Stomach (tissue), 9 donors: Measurements from ENCODE around the gene SYT2. TPM values are rescaled to one million over a fixed set of nuclear protein-coding genes. Genes with fewer than 3 reads are reported as not detected.
A peak's percentile ranks its signal among the peaks of the same experiment; 100 is the strongest.

Experiments
- DNase-seq, 2 donors: peaks; one replicate each; pipeline versions ENCODE4 v3.0.0 to v3.0.0-alpha.2; 2013 to 2019
- H3K27ac ChIP-seq, 5 donors: fragments of 200-600 bp in 4 of 5; sonication (generic) in 4 of 5; one replicate each; pipeline ENCODE4 v1.5.1; 2013 to 2019; ENCODE audit warnings: mild to moderate bottlenecking in 1 of 5, moderate library complexity in 1 of 5
- H3K27me3 ChIP-seq, 3 donors: fragments of 200-600 bp; sonication (generic); one replicate each; pipeline ENCODE4 v1.5.1; 2017 to 2019; ENCODE audit warnings: mixed run types in 1 of 3
- H3K36me3 ChIP-seq, 4 donors: fragments of 200-600 bp; sonication (generic); 1 replicate in 3 of 4; 2 replicates in 1 of 4; pipeline ENCODE4 v1.5.1; 2016 to 2019
- H3K4me1 ChIP-seq, 4 donors: fragments of 200-600 bp; sonication (generic); one replicate each; pipeline ENCODE4 v1.5.1; 2016 to 2019
- H3K4me3 ChIP-seq, 4 donors: fragments of 200-600 bp; sonication (generic) in 3 of 4; one replicate each; pipeline ENCODE4 v1.5.1; 2016 to 2019; ENCODE audit warnings: mild to moderate bottlenecking in 1 of 4
- H3K9me3 ChIP-seq, 4 donors: fragments of 200-600 bp; sonication (generic); one replicate each; pipeline ENCODE4 v1.5.1; 2016 to 2019
- EP300 ChIP-seq: sonication (generic); formaldehyde crosslinking; IDR thresholded peaks from one replicate; pipeline ENCODE4 v1.6.1; 2017; ENCODE audit warnings: antibody characterized with exemption
- POLR2A ChIP-seq, 4 donors: fragments of 450-650 bp; IDR thresholded peaks; one replicate each; pipeline ENCODE4 v1.6.1; 2016; ENCODE audit warnings: antibody characterized with exemption in 4 of 4, control low read depth in 2 of 4, mild to moderate bottlenecking in 1 of 4, moderate library complexity in 1 of 4
- POLR2AphosphoS5 ChIP-seq, 3 donors: sonication (generic); formaldehyde crosslinking; IDR thresholded peaks; one replicate each; pipeline ENCODE4 v1.6.1; 2016; ENCODE audit warnings: antibody characterized with exemption in 3 of 3
- WGBS, 5 donors: extraction: QIAGEN DNeasy Blood & Tissue Kit in 3 of 5; methylation state at CpG; one replicate each; pipeline versions ENCODE4 v1.1.5 to v1.1.7; 2013 to 2018; 5-methylcytosine and 5-hydroxymethylcytosine counted together
- intact Hi-C: fragments of 100-400 bp; cut with DNase I; formaldehyde crosslinking; loops from one replicate; pipeline ENCODE4 v1.15.1; 2023; ENCODE audit warnings: low total_unique reads
- polyA plus RNA-seq, 3 donors: library from polyadenylated mRNA; stranded (reverse); fragments of 200-250 nt; gene quantifications; one replicate each; pipeline ENCODE4 v1.2.3, GENCODE V29; 2013
- total RNA-seq, 5 donors: library from RNA; depleted of rRNA; stranded (reverse); fragments of >200 nt; gene quantifications; one replicate each; pipeline versions ENCODE4 v1.1.0 to v1.2.3, GENCODE V29; 2014 to 2016
- TF ChIP-seq, protein P1 (sequence below), 7 experiments: fragments of 450-650 bp in 4 of 7; fragments of 200-600 bp in 3 of 7; sonication (generic) in 3 of 7; IDR thresholded peaks; one replicate each; pipeline ENCODE4 v1.5.1; 2016 to 2019; ENCODE audit warnings: antibody characterized with exemption in 7 of 7, control low read depth in 2 of 7, mild to moderate bottlenecking in 1 of 7
- donor health status: healthy with polysubstance abuse.
- donor health status: Bipolar disorder and iron deficiency.
- donor health status: healthy.

Gene SYT2
- total and polyA plus RNA-seq, 8 donors: 0.18 to 0.29 TPM; not detected in 6

- H3K36me3 ChIP-seq: no peaks in the 10 kb centered on the region
- peaks cover 0 to 50% (median 0%) of the 10 kb centered on the region in 3 donors for H3K27me3 ChIP-seq
- WGBS, 5 donors: 77 to 91% (median 88%) methylated on average over 2 of the region's 2 CpGs
- H3K4me1 ChIP-seq: no peaks in the 10 kb centered on the region
- TF ChIP-seq POLR2A (IDR thresholded peaks at IDR 0.05) (no peak), POLR2AphosphoS5 (IDR thresholded peaks at IDR 0.05) (no peak), EP300 (no peak)
- TF ChIP-seq, protein P1, sequence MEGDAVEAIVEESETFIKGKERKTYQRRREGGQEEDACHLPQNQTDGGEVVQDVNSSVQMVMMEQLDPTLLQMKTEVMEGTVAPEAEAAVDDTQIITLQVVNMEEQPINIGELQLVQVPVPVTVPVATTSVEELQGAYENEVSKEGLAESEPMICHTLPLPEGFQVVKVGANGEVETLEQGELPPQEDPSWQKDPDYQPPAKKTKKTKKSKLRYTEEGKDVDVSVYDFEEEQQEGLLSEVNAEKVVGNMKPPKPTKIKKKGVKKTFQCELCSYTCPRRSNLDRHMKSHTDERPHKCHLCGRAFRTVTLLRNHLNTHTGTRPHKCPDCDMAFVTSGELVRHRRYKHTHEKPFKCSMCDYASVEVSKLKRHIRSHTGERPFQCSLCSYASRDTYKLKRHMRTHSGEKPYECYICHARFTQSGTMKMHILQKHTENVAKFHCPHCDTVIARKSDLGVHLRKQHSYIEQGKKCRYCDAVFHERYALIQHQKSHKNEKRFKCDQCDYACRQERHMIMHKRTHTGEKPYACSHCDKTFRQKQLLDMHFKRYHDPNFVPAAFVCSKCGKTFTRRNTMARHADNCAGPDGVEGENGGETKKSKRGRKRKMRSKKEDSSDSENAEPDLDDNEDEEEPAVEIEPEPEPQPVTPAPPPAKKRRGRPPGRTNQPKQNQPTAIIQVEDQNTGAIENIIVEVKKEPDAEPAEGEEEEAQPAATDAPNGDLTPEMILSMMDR (IDR thresholded peaks at IDR 0.05): no peak
- no peak overlapping the region for H3K4me3 ChIP-seq
- peaks cover 0 to 13% (median 8%) of the 10 kb centered on the region in 4 donors for H3K9me3 ChIP-seq
- no peak for DNase-seq
- H3K27ac ChIP-seq: no peak overlapping the region
- intact Hi-C loops: no loop called here
Measured at GRCh38 chr1:202677433-202677832, 32.8 kb downstream of the SYT2 start.

GRCh38 chr1:202673531-202673930 lies 36.7 kb downstream of the SYT2 start:
- Histone ChIP-seq H3K36me3 (no peaks in the 10 kb centered on the region), H3K4me1 (peaks cover 0 to 14% (median 9%) of the 10 kb centered on the region in 4 donors), H3K27me3 (peaks cover 0 to 11% (median 0%) of the 10 kb centered on the region in 3 donors), H3K4me3 (no peak overlapping the region), H3K9me3 (peaks cover 0 to 13% (median 8%) of the 10 kb centered on the region in 4 donors), H3K27ac (no peak overlapping the region)
- no peak for DNase-seq
- TF ChIP-seq, protein P1 (IDR thresholded peaks at IDR 0.05): no peak
- TF ChIP-seq POLR2AphosphoS5 (IDR thresholded peaks at IDR 0.05) (no peak), POLR2A (IDR thresholded peaks at IDR 0.05) (no peak), EP300 (no peak)
- 75 to 85% (median 82%) methylated on average over 5 of the region's 5 CpGs for WGBS, 5 donors
- intact Hi-C loops: no loop called here

DNA sequence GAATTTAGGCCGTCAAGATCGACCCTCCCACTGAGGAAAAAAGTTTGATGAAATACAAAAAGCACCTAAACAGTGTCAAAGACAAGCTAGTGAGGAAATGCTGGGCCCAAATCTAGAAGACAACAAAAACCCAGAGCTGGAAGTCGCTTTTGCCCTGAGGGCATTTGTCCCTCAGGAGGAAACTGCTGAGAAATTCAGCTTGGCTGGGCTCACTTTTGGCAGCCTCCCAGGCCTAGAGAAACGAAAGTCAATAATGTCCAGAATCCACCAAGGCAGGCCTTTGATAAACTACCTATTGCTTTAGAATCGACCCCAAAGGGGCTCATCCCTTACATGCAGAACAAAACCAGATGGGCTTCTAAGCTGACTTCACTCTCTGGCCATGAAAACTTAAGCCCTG lies 38.9 kb downstream of the SYT2 start:
- intact Hi-C loops: no loop called here
- Histone ChIP-seq H3K9me3 (no peaks in the 10 kb centered on the region), H3K27me3 (peaks cover 0 to 14% (median 0%) of the 10 kb centered on the region in 3 donors), H3K4me1 (peaks cover 0 to 14% (median 9%) of the 10 kb centered on the region in 4 donors), H3K4me3 (no peak overlapping the region), H3K27ac (peak overlapping the region in 4 of 5 donors; percentile 30 to 67 (median 48)), H3K36me3 (no peaks in the 10 kb centered on the region)
- no peak for TF ChIP-seq POLR2AphosphoS5 (IDR thresholded peaks at IDR 0.05)
- TF ChIP-seq, protein P1 (IDR thresholded peaks at IDR 0.05): no peak
- WGBS, 5 donors: 16 to 40% (median 25%) methylated on average over 5 of the region's 5 CpGs
- DNase-seq: peak; percentile 37 to 80

DNA sequence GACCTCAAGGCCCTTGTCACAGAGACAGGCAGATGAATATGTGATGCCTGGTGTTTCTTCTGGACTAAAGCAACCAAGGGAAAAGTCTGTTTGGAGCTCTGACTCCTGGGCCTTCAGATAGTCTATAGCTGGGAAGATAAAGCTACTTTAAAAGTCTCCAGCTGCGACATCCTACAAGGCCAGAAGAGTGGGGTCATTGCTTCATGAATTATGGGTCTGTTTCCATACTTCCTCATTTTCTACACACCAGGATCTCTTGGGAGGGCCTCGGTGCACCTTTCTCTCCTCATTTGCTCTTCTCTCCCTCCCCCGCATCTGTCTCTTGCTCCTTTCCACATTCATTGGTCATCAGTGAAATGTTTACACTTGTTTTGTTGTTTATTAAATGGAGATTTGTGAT lies 44.8 kb downstream of the SYT2 start:
- intact Hi-C loops: no loop called here
- peaks cover 0 to 56% (median 9%) of the 10 kb centered on the region in 3 donors for H3K27me3 ChIP-seq
- H3K4me3 ChIP-seq: no peak overlapping the region
- 72 to 82% (median 79%) methylated on average over 3 of the region's 3 CpGs for WGBS, 5 donors
- H3K36me3 ChIP-seq: no peaks in the 10 kb centered on the region
- no peak overlapping the region for H3K27ac ChIP-seq
- DNase-seq: no peak
- no peaks in the 10 kb centered on the region for H3K9me3 ChIP-seq
- peaks cover 0 to 1% (median 0%) of the 10 kb centered on the region in 4 donors for H3K4me1 ChIP-seq
- TF ChIP-seq POLR2AphosphoS5 (IDR thresholded peaks at IDR 0.05) (no peak), EP300 (no peak), POLR2A (IDR thresholded peaks at IDR 0.05) (no peak)
- TF ChIP-seq, protein P1 (IDR thresholded peaks at IDR 0.05): no peak
